Inferior parietal cortex (tissue), 1 donor: ENCODE results near the gene NOTO.
"Not testable (repeated sequence)": the region's sequence is repeated elsewhere in the genome, so short reads cannot be mapped to it uniquely, and the experiment has no call there.

Experiments
- DNase-seq: peaks from one replicate; pipeline ENCODE4 v3.0.0-alpha.2; 2016; ENCODE audit errors: extremely low spot score

NOTO gene

GRCh38 chr2:73202156-73203054, at the start of gene NOTO:
TSS of gene NOTO (plus strand) at chr2:73202574. CDS start at chr2:73202667, 93 bp downstream.
- DNase-seq, result no peak

- DNase-seq, result peak; percentile 53
Measured at GRCh38 chr2:73156539-73157124, 45.7 kb upstream of the NOTO start.

GRCh38 chr2:73162856-73163391, 39.5 kb upstream of the NOTO start:
- DNase-seq, result no peak

DNA sequence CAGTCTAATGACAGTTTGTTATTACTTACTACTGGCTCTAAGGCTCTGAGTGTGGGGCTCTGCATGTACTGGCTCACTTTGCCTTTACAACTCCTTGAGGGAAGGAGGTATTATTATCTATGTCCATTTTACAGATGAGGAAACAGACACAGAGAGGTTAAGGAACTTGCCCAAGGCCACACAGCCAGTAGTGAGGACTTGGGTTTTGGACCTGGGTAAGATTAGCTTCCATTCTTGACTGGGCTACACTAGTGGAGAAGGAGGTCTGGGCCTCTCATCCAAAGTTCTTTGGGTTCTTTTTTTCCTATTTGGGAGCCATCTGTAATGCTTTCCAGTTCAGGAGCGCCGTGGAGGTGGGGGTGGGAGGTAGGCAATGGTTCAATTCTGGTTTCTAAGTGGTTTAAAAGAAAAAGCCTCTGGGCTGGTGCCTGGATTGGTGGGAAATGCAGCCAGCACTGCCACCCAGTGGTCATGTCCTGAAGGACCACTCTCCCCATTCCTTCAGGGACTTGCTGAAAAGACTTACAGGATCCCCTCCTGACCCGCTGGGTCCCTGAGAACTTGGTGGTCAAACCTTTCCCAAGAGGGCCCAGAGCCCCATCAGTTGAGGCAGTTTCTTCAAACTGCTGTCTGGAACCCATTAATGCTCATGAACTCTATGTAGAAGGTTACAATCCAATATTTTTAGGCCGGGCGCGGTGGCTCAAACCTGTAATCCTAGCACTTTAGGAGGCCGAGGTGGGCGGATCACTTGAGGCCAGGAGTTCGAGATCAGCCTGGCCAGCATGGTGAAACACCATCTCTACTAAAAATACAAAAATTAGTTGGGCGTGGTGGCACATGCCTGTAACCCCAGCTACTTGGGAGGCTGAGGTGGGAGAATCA, 38.6 kb upstream of the NOTO start:
- peak; percentile 80 for DNase-seq

GRCh38 chr2:73165978-73166377, 36.4 kb upstream of the NOTO start:
- DNase-seq, result not testable (repeated sequence)

DNA sequence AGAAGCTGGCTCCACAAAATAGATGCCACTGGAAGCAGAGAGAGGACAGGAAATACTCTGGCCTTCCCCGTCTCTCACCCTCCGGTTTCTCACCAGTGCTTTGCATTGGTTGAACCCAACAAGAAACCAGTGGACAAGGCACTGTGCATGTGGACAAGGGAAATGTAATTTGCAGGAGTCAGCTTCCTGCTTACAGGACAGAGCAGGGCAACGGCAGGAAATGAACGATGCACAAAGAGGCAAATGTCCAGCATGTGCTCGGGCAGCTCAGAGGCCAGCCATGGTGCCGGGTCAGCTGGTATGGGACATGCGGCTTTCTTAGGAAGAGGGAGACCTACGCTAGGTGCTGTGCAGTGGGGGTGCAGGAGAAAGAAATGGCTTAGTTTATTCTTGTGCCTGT, 35.6 kb upstream of the NOTO start:
- DNase-seq, result not testable (repeated sequence)

GRCh38 chr2:73168348-73168747, 34.0 kb upstream of the NOTO start:
- not testable (repeated sequence) for DNase-seq

- not testable (repeated sequence) for DNase-seq
Measured at GRCh38 chr2:73170341-73170740, 32.0 kb upstream of the NOTO start.

DNA sequence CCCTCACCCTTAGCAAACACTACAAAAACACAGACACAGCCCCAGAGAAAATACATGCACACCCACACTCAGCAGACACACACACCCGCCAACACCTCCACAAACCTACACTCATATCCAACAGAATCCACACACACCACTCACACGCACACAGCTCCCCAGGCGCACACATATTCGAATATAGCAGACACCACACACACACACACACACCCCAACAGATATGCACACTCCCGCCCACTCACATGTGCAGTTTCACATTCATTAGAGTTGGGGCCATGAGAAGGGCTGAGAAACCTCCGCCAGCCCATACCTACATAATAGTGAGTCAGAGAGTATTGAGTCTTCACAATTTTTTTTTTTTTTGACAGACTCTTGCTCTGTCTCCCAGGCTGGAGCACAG, 29.4 kb upstream of the NOTO start:
- no peak for DNase-seq

- DNase-seq, result no peak
Measured at GRCh38 chr2:73173781-73174180, 28.6 kb upstream of the NOTO start.

DNA sequence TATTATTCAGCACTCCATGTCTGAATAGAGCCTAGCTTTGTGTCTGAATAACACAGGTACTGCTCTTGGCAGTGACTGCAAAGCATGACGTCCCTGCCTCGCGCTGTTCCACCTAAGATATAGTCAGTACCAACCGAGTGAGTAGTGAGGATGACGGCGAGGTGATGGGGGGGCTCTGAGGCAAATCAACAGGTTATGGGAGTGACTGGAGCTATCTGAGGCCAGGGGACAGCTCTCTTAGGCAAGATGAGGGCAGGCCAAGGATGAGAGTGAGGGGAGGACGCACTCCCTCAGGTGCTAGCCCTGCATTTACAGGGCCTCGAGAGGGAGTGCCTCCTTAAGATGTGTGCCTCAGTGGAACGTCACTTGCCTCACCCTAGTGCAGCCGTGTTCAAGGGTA, 28.1 kb upstream of the NOTO start:
- no peak for DNase-seq

- DNase-seq, result no peak
Measured at GRCh38 chr2:73174941-73175662, 27.3 kb upstream of the NOTO start.

DNA sequence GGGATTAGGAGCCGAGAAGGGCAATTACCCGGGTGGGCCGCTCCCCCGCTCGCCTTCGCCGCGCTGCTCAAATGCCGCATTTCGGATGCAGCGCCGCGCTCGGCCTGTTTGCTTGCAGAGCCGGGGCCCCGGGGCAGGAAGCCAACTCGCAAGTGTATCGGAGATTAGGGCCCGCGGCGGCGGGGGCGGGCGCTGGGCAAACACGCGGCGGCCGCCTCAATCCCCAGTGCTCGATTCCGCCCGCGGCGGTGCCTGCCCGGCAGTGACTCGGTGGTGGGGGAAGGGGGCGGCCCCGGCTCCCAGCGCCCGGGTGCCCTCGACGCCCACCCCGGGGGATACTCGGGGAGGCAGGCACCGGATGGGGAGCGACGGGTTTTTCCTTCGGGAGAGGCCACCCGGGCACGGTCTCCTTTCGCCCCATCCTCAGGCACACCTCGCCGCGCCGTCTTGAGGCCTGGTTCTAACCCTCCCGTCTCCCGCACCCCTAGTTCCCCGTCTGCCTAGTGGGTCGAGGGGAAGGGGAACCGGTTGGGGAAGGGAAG, 26.6 kb upstream of the NOTO start:
- peak; percentile 22 for DNase-seq

GRCh38 chr2:73176205-73176880, 26.0 kb upstream of the NOTO start:
- DNase-seq, result no peak

GRCh38 chr2:73176881-73177644, 25.3 kb upstream of the NOTO start:
- DNase-seq, result peak; percentile 85

- no peak for DNase-seq
Measured at GRCh38 chr2:73177645-73178255, 24.6 kb upstream of the NOTO start.

- DNase-seq, result no peak
Measured at GRCh38 chr2:73185965-73186364, 16.4 kb upstream of the NOTO start.

- DNase-seq, result no peak
Measured at GRCh38 chr2:73187549-73187948, 14.8 kb upstream of the NOTO start.

GRCh38 chr2:73197579-73197978, 4.8 kb upstream of the NOTO start:
- no peak for DNase-seq
